Spleen (tissue), 11 donors: ENCODE measurements around the gene IL17REL. TPM values are rescaled to one million over a fixed set of nuclear protein-coding genes. Genes with fewer than 3 reads are reported as not detected.
A peak's percentile ranks its signal among the peaks of the same experiment; 100 is the strongest.

Source experiments
- DNase-seq: peaks from one replicate; pipeline ENCODE4 v3.0.0-alpha.2; 2020
- H3K27ac ChIP-seq, 8 donors: fragments of 200-600 bp; sonication (generic) in 7 of 8; 1 replicate in 4 of 8; 2 replicates in 4 of 8; pipeline versions ENCODE4 v1.5.0 to v1.8.0; 2016 to 2021; ENCODE audit warnings: inconsistent platforms in 4 of 8, mild to moderate bottlenecking in 4 of 8, moderate library complexity in 1 of 8
- H3K27me3 ChIP-seq, 7 donors: fragments of 200-600 bp; sonication (generic) in 6 of 7; replicated peaks in 1 of 7; 1 replicate in 4 of 7; 2 replicates in 3 of 7; pipeline versions ENCODE4 v1.5.0 to v1.8.0; 2016 to 2021; ENCODE audit warnings: inconsistent platforms in 3 of 7, mild to moderate bottlenecking in 1 of 7
- H3K36me3 ChIP-seq, 6 donors: fragments of 200-600 bp; sonication (generic) in 5 of 6; 1 replicate in 4 of 6; 2 replicates in 2 of 6; pipeline versions ENCODE4 v1.5.0 to v1.8.0; 2016 to 2021; ENCODE audit warnings: inconsistent platforms in 2 of 6
- H3K4me1 ChIP-seq, 6 donors: fragments of 200-600 bp; sonication (generic) in 5 of 6; 1 replicate in 3 of 6; 2 replicates in 3 of 6; pipeline versions ENCODE4 v1.5.0 to v1.8.0; 2016 to 2021; ENCODE audit warnings: inconsistent platforms in 3 of 6
- H3K4me3 ChIP-seq, 8 donors: fragments of 200-600 bp; sonication (generic) in 7 of 8; 1 replicate in 4 of 8; 2 replicates in 4 of 8; pipeline versions ENCODE4 v1.5.0 to v1.8.0; 2016 to 2021; ENCODE audit warnings: inconsistent platforms in 4 of 8, mild to moderate bottlenecking in 4 of 8, moderate library complexity in 2 of 8
- H3K9me3 ChIP-seq, 8 donors: fragments of 200-600 bp; sonication (generic) in 7 of 8; 1 replicate in 4 of 8; 2 replicates in 4 of 8; pipeline versions ENCODE4 v1.5.0 to v1.8.0; 2016 to 2021; ENCODE audit warnings: inconsistent platforms in 4 of 8
- CTCF ChIP-seq, 11 experiments: fragments of 200-600 bp in 7 of 11; fragments of 450-650 bp in 4 of 11; sonication (generic) in 4 of 11; IDR thresholded peaks in 8 of 11; conservative IDR thresholded peaks in 3 of 11; 1 replicate in 7 of 11; 2 replicates in 4 of 11; pipeline versions ENCODE4 v1.4.0 to v1.8.0; 2016 to 2021; ENCODE audit warnings: antibody characterized with exemption in 11 of 11, inconsistent platforms in 4 of 11, mild to moderate bottlenecking in 1 of 11
- POLR2A ChIP-seq, 3 donors: fragments of 450-650 bp; IDR thresholded peaks; one replicate each; pipeline ENCODE4 v1.5.1; 2017; ENCODE audit warnings: antibody characterized with exemption in 3 of 3, mild to moderate bottlenecking in 1 of 3
- POLR2AphosphoS5 ChIP-seq, 3 donors: sonication (generic); formaldehyde crosslinking; IDR thresholded peaks; one replicate each; pipeline ENCODE4 v1.5.1; 2017; ENCODE audit warnings: antibody characterized with exemption in 3 of 3
- WGBS, 5 donors: extraction: QIAGEN DNeasy Blood & Tissue Kit in 3 of 5; methylation state at CpG; one replicate each; pipeline versions ENCODE4 v1.1.5 to v1.1.7; 2013 to 2018; 5-methylcytosine and 5-hydroxymethylcytosine counted together
- intact Hi-C: fragments of 100-400 bp; cut with DNase I; formaldehyde crosslinking; loops from one replicate; pipeline ENCODE4 v1.15.0; 2023; ENCODE audit warnings: low total_unique reads
- polyA plus RNA-seq, 3 donors: library from polyadenylated mRNA; stranded (reverse); fragments of 200-250 nt; gene quantifications; one replicate each; pipeline ENCODE4 v1.2.1, GENCODE V29; 2013
- total RNA-seq, 7 donors: library from RNA; depleted of rRNA in 3 of 7; stranded (reverse); fragments of >200 nt in 3 of 7; fragmentation: NEBNext Ultra II Directional in 4 of 7; extraction: Animal tissue kit (Norgen Biotek cat#: 25700) in 4 of 7; gene quantifications; one replicate each; pipeline versions ENCODE4 v1.1.0 to v1.2.1, GENCODE V29; 2016 to 2021
- donor health status: healthy with polysubstance abuse.
- donor health status: DM: no; HTN: no; CAD: no; lungs with moderate emphysema.
- donor health status: DM: no; HTN: no; CAD: no.
- donor health status: Bipolar disorder and iron deficiency.
- donor health status: healthy.
- donor health status: DM: no; HTN: no; CAD: no.
- donor health status: DM: yes; HTN: yes; CAD: no.

The IL17REL gene
- total and polyA plus RNA-seq, 10 donors = 0.21 to 1.9 (median 0.83) TPM

DNA sequence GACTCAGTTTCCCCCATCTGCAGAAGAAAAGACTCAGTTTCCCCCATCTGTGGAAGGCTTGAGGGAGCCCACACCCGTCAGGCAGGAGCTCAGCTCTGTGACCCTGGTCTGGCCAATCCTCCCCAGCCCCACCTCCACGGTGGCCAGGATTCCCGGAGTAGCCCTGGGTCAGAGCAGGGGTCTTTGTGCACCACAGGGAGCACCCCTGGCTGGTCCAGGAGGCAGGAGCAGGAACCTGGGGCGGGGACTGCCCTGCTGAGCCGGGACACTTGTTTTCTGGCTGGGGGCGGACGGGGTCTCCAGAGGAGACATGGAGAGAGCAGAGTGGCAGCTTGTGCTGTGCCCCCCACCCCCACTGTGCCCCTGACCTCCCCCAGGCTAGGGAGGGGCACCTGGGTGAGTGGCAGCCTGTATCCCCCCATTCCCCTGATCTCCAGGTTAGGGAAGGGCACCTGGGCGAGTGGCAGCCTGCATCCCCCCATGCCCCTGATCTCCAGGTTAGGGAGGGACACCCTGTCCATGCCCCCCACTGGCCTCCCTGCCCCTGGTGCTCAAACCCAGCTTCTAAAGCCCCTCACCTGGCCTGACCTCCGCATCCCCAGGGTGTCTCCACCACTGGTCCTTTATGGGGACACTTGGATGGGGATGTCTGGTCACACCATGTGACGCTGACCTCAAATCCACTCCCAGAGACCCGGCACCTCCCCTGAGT lies 18.8 kb downstream of the IL17REL start:
- Histone ChIP-seq H3K4me1 (peaks cover 4 to 20% (median 10%) of the 10 kb centered on the region in 6 donors), H3K9me3 (peaks cover 0 to 22% (median 15%) of the 10 kb centered on the region in 8 donors), H3K36me3 (no peaks in the 10 kb centered on the region), H3K4me3 (no peak overlapping the region), H3K27me3 (peaks cover 0 to 2% (median 0%) of the 10 kb centered on the region in 7 donors), H3K27ac (no peak overlapping the region)
- WGBS, 5 donors = 55 to 80% (median 78%) methylated on average over 2 to 11 of the region's 11 CpGs
- DNase-seq = no peak
- peak in 5 of 11 experiments; percentile 3 to 48 (median 19) for TF ChIP-seq CTCF (IDR thresholded peaks at IDR 0.05 in 8 of 11, conservative IDR thresholded peaks at IDR 0.05 in 3 of 11)
- TF ChIP-seq POLR2A (IDR thresholded peaks at IDR 0.05) = no peak
- intact Hi-C loops = loop anchor here (5.0 kb wide), 1 partner anchor 62 kb away; no protein-coding TSS in a partner anchor

DNA sequence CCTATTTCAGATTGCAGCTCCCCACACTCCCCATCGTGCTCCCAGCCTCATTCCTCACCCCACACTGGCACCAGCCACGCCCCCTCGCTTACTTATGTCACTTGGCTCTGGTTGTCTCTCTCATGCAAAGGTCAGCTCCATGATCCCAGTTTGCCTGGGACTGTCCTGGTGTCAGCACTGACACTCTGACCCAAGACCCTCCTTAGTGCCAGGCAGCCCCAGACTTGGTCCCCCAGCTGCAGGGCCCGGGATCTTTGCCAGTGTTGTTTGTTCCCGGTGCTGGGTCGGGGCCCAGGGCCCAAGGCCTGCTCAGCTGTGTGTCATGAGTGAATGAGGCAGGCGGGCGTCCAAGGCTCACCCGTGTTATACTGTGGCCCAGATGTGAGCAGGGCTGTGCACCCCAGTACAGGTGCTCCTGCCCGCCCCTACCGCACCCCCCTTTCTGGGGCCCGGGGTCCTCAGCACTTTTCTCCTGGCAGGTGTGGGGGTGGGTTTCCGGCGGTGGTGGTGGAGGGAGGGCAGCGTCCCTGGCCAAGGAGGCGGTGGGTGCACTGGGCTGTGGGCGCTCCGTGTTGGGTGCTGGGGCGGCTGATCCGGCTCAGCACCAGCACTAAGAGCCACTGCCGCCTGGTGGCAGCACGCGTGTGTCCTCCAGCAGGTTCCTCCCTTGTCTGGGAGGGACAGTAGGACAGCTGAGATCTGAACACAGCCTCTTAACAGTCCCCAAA lies 19.5 kb downstream of the IL17REL start:
- Histone ChIP-seq H3K4me3 (no peak overlapping the region), H3K27me3 (no peaks in the 10 kb centered on the region), H3K9me3 (peaks cover 0 to 22% (median 15%) of the 10 kb centered on the region in 8 donors), H3K4me1 (peaks cover 4 to 20% (median 10%) of the 10 kb centered on the region in 6 donors), H3K27ac (no peak overlapping the region), H3K36me3 (no peaks in the 10 kb centered on the region)
- 29 to 68% (median 36%) methylated on average over 5 to 23 of the region's 23 CpGs for WGBS, 5 donors
- peak; percentile 94 for DNase-seq
- intact Hi-C loops = loop anchor here (5.0 kb wide), 1 partner anchor 61 kb away; no protein-coding TSS in a partner anchor
- no peak for TF ChIP-seq POLR2A (IDR thresholded peaks at IDR 0.05)
- TF ChIP-seq POLR2AphosphoS5 (IDR thresholded peaks at IDR 0.05) = peak; percentile 49 to 73 (median 50)
- peak; percentile 73 to 93 (median 85) for TF ChIP-seq CTCF (IDR thresholded peaks at IDR 0.05 in 8 of 11, conservative IDR thresholded peaks at IDR 0.05 in 3 of 11)

GRCh38 chr22:49991907-49992533 lies 20.5 kb downstream of the IL17REL start:
- H3K27me3 ChIP-seq = no peaks in the 10 kb centered on the region
- no peaks in the 10 kb centered on the region for H3K36me3 ChIP-seq
- H3K4me1 ChIP-seq = peaks cover 4 to 16% (median 10%) of the 10 kb centered on the region in 6 donors
- intact Hi-C loops = loop anchor here (5.0 kb wide), 1 partner anchor 60 kb away; no protein-coding TSS in a partner anchor
- H3K27ac ChIP-seq = no peak overlapping the region
- H3K9me3 ChIP-seq = peaks cover 0 to 22% (median 15%) of the 10 kb centered on the region in 8 donors
- no peak overlapping the region for H3K4me3 ChIP-seq
- 85 to 91% (median 88%) methylated on average over 7 of the region's 7 CpGs for WGBS, 5 donors
- TF ChIP-seq POLR2AphosphoS5 (IDR thresholded peaks at IDR 0.05) (no peak), CTCF (IDR thresholded peaks at IDR 0.05 in 8 of 11, conservative IDR thresholded peaks at IDR 0.05 in 3 of 11) (no peak), POLR2A (IDR thresholded peaks at IDR 0.05) (no peak)
- no peak for DNase-seq
